Right lobe of liver (tissue), 6 donors: ENCODE data around the gene FAM83D. TPM values are rescaled to one million over a fixed set of nuclear protein-coding genes. Genes with fewer than 3 reads are reported as not detected.

ENCODE experiments used
- ATAC-seq, 4 donors: fragments of 200-7000 bp; cut with Tn5 transposase; one replicate each; pipeline ENCODE4 v1.9.1; 2020; ENCODE audit warnings: mild to moderate bottlenecking in 4 of 4, moderate library complexity in 4 of 4
- DNase-seq, 3 donors: peaks; one replicate each; pipeline ENCODE4 v3.0.0-alpha.2; 2020
- H3K27ac ChIP-seq, 3 donors: fragments of 200-600 bp; one replicate each; pipeline ENCODE4 v1.8.0; 2022
- H3K27me3 ChIP-seq, 2 donors: fragments of 200-600 bp; one replicate each; pipeline ENCODE4 v1.8.0; 2022
- H3K36me3 ChIP-seq, 4 donors: fragments of 200-600 bp; sonication (generic) in 1 of 4; one replicate each; pipeline versions ENCODE4 v1.5.1 to v1.8.0; 2017 to 2022; ENCODE audit warnings: control low read depth in 1 of 4
- H3K4me1 ChIP-seq, 4 donors: fragments of 200-600 bp; sonication (generic) in 1 of 4; one replicate each; pipeline versions ENCODE4 v1.5.1 to v1.8.0; 2017 to 2022; ENCODE audit warnings: control low read depth in 1 of 4
- H3K4me3 ChIP-seq, 3 donors: fragments of 200-600 bp; one replicate each; pipeline ENCODE4 v1.8.0; 2022
- H3K9me3 ChIP-seq, 4 donors: fragments of 200-600 bp; sonication (generic) in 1 of 4; one replicate each; pipeline versions ENCODE4 v1.5.1 to v1.8.0; 2017 to 2022; ENCODE audit warnings: control low read depth in 1 of 4
- CTCF ChIP-seq, 4 donors: fragments of 200-600 bp in 3 of 4; fragments of 450-650 bp in 1 of 4; IDR thresholded peaks; one replicate each; pipeline versions ENCODE4 v1.5.1 to v1.8.0; 2016 to 2022; ENCODE audit warnings: antibody characterized with exemption in 4 of 4, mild to moderate bottlenecking in 2 of 4
- POLR2A ChIP-seq: fragments of 450-650 bp; IDR thresholded peaks from one replicate; pipeline ENCODE4 v1.6.1; 2017; ENCODE audit warnings: antibody characterized with exemption, mild to moderate bottlenecking
- WGBS: methylation state at CpG from one replicate; pipeline ENCODE4 v1.1.6; 2018; ENCODE audit warnings: low coverage, low lambda C conversion rate; ENCODE audit not compliant: insufficient coverage; ENCODE audit errors: missing lambda C conversion rate; 5-methylcytosine and 5-hydroxymethylcytosine counted together
- intact Hi-C, 2 donors: fragments of 100-400 bp; cut with DNase I; formaldehyde crosslinking; loops; one replicate each; pipeline versions ENCODE4 v1.11.2 to v1.14.1; 2022
- total RNA-seq, 6 experiments: library from RNA; depleted of rRNA in 2 of 6; stranded (reverse); fragments of >200 nt in 2 of 6; fragmentation: NEBNext Ultra II Directional in 3 of 6; extraction: Animal tissue kit (Norgen Biotek cat#: 25700) in 3 of 6; gene quantifications; one replicate each; pipeline versions ENCODE4 v1.1.0 to v1.2.4, GENCODE V29; 2016 to 2023
- donor health status: DM: no; HTN: yes; CAD: no.
- donor health status: DM: no; HTN: no; CAD: no.
- donor health status: DM: no; HTN: no; CAD: no.
- donor health status: DM: no; HTN: yes; CAD: no.
- donor health status: DM: no; HTN: yes; CAD: no.

Gene FAM83D
- total RNA-seq, 6 experiments from 2014 or later = 0.83 to 3.3 (median 1.7) TPM

- Histone ChIP-seq H3K4me3 (no peak overlapping the region), H3K4me1 (no peaks in the 10 kb centered on the region), H3K9me3 (no peaks in the 10 kb centered on the region), H3K27me3 (no peaks in the 10 kb centered on the region), H3K36me3 (no peaks in the 10 kb centered on the region), H3K27ac (no peak overlapping the region)
- DNase-seq (no peak), ATAC-seq (no peak)
- TF ChIP-seq CTCF (IDR thresholded peaks at IDR 0.05) (no peak), POLR2A (no peak)
- 86% methylated on average over 9 of the region's 13 CpGs for WGBS
- intact Hi-C loops = no loop called here
Measured at GRCh38 chr20:38900606-38901005, 25.6 kb upstream of the FAM83D start.

GRCh38 chr20:38902601-38903000 lies 23.6 kb upstream of the FAM83D start:
- Histone ChIP-seq H3K27me3 (no peaks in the 10 kb centered on the region), H3K4me1 (no peaks in the 10 kb centered on the region), H3K27ac (no peak overlapping the region), H3K9me3 (no peaks in the 10 kb centered on the region), H3K36me3 (no peaks in the 10 kb centered on the region), H3K4me3 (no peak overlapping the region)
- DNase-seq = no peak
- no peak for ATAC-seq
- TF ChIP-seq POLR2A (no peak), CTCF (IDR thresholded peaks at IDR 0.05) (no peak)
- WGBS = 100% methylated on average over 4 of the region's 8 CpGs
- intact Hi-C loops = no loop called here

GRCh38 chr20:38903335-38903734 lies 22.9 kb upstream of the FAM83D start:
- WGBS = 56% methylated on average over 5 of the region's 5 CpGs

GRCh38 chr20:38905375-38905774 lies 20.8 kb upstream of the FAM83D start:
- DNase-seq (no peak), ATAC-seq (no peak)
- intact Hi-C loops = no loop called here
- no peaks in the 10 kb centered on the region for H3K4me1 ChIP-seq
- H3K9me3 ChIP-seq = no peaks in the 10 kb centered on the region
- H3K36me3 ChIP-seq = no peaks in the 10 kb centered on the region
- H3K27me3 ChIP-seq = no peaks in the 10 kb centered on the region
- TF ChIP-seq CTCF (IDR thresholded peaks at IDR 0.05) (no peak), POLR2A (no peak)
- no peak overlapping the region for H3K4me3 ChIP-seq
- 89% methylated on average over 1 of the region's 1 CpG for WGBS
- no peak overlapping the region for H3K27ac ChIP-seq

More at GRCh38 chr20:38903335-38903734, 22.9 kb upstream of the FAM83D start:
- DNase-seq (no peak), ATAC-seq (no peak)
- Histone ChIP-seq H3K36me3 (no peaks in the 10 kb centered on the region), H3K4me1 (no peaks in the 10 kb centered on the region), H3K27me3 (no peaks in the 10 kb centered on the region), H3K9me3 (no peaks in the 10 kb centered on the region), H3K4me3 (no peak overlapping the region), H3K27ac (no peak overlapping the region)
- TF ChIP-seq POLR2A (no peak), CTCF (IDR thresholded peaks at IDR 0.05) (no peak)
- intact Hi-C loops = no loop called here
